Stomach (tissue), 4 donors: ENCODE measurements around the gene PKLR.

ENCODE experiments used
- EP300 ChIP-seq: sonication (generic); formaldehyde crosslinking; IDR thresholded peaks from one replicate; pipeline ENCODE4 v1.6.1; 2017; ENCODE audit warnings: antibody characterized with exemption
- POLR2AphosphoS5 ChIP-seq, 3 donors: sonication (generic); formaldehyde crosslinking; IDR thresholded peaks; one replicate each; pipeline ENCODE4 v1.6.1; 2016; ENCODE audit warnings: antibody characterized with exemption in 3 of 3
- TF ChIP-seq, protein P1 (sequence below), 7 experiments: fragments of 450-650 bp in 4 of 7; fragments of 200-600 bp in 3 of 7; sonication (generic) in 3 of 7; IDR thresholded peaks; one replicate each; pipeline ENCODE4 v1.5.1; 2016 to 2019; ENCODE audit warnings: antibody characterized with exemption in 7 of 7, control low read depth in 2 of 7, mild to moderate bottlenecking in 1 of 7

DNA sequence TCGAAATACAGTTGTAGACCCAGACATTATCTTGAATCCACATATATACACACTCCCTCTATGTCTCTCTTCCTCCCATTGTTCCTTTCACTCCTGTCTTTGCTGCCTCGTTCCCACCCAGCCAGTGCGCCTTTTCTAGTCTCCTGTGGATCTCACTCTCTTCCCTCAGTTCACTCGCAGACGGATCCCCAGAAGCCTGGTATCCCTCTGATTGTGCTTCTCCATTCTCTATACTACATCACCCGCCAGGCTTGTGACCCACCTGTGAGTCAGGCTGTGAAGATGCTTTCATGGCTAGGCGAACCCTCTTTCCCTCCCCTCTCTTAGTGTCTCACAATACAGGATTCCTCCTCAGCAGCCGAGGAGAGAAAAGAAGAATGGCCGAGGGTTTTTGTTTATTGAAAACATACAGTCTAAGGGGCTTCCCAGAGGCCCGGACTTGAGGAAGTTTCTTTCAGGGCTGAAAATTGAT, 22.5 kb downstream of the PKLR start:
- TF ChIP-seq, protein P1, sequence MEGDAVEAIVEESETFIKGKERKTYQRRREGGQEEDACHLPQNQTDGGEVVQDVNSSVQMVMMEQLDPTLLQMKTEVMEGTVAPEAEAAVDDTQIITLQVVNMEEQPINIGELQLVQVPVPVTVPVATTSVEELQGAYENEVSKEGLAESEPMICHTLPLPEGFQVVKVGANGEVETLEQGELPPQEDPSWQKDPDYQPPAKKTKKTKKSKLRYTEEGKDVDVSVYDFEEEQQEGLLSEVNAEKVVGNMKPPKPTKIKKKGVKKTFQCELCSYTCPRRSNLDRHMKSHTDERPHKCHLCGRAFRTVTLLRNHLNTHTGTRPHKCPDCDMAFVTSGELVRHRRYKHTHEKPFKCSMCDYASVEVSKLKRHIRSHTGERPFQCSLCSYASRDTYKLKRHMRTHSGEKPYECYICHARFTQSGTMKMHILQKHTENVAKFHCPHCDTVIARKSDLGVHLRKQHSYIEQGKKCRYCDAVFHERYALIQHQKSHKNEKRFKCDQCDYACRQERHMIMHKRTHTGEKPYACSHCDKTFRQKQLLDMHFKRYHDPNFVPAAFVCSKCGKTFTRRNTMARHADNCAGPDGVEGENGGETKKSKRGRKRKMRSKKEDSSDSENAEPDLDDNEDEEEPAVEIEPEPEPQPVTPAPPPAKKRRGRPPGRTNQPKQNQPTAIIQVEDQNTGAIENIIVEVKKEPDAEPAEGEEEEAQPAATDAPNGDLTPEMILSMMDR (IDR thresholded peaks at IDR 0.05) = peak in 1 of 7 experiments; percentile 5
- no peak for TF ChIP-seq EP300
- no peak for TF ChIP-seq POLR2AphosphoS5 (IDR thresholded peaks at IDR 0.05)
